Smooth muscle cell of bladder (primary cell): ENCODE results near the gene TSPY2. TPM values are rescaled to one million over a fixed set of nuclear protein-coding genes. Genes with fewer than 3 reads are reported as not detected.

Experiments used
- total RNA-seq: library from RNA; depleted of rRNA; stranded (reverse); fragments of >200 nt; gene quantifications from 2 replicates; pipeline ENCODE4 v1.2.3, GENCODE V29; 2014

Gene TSPY2
- not detected in 2 replicates for total RNA-seq

GRCh38 chrY:6245923-6246322 is at the start of gene TSPY2:
Gene TSPY2, plus strand, starts transcription at chrY:6246223. Its CDS starts 46 bp downstream, at chrY:6246269.

